Tibial nerve (tissue), 4 donors: Measurements from ENCODE around the gene DHH. TPM values are rescaled to one million over a fixed set of nuclear protein-coding genes. Genes with fewer than 3 reads are reported as not detected.

ENCODE experiments used
- DNase-seq, 2 donors: peaks; one replicate each; pipeline ENCODE4 v3.0.0-alpha.2; 2019; ENCODE audit warnings: low spot score in 2 of 2
- H3K27ac ChIP-seq, 4 donors: fragments of 200-600 bp; sonication (generic) in 3 of 4; one replicate each; pipeline ENCODE4 v1.5.1; 2017 to 2019; ENCODE audit warnings: mild to moderate bottlenecking in 1 of 4
- H3K27me3 ChIP-seq, 2 donors: fragments of 200-600 bp; sonication (generic) in 1 of 2; one replicate each; pipeline versions ENCODE4 v1.5.1 to v1.6.0; 2017 to 2019
- H3K36me3 ChIP-seq, 3 donors: fragments of 200-600 bp; sonication (generic); one replicate each; pipeline ENCODE4 v1.5.1; 2018 to 2019
- H3K4me1 ChIP-seq, 4 donors: fragments of 200-600 bp; sonication (generic) in 3 of 4; one replicate each; pipeline ENCODE4 v1.5.1; 2017 to 2019
- H3K4me3 ChIP-seq, 4 donors: fragments of 200-600 bp; sonication (generic) in 3 of 4; one replicate each; pipeline ENCODE4 v1.5.1; 2017 to 2019; ENCODE audit warnings: mild to moderate bottlenecking in 1 of 4, moderate library complexity in 1 of 4
- H3K9me3 ChIP-seq, 4 donors: fragments of 200-600 bp; sonication (generic) in 3 of 4; one replicate each; pipeline ENCODE4 v1.5.1; 2017 to 2019
- CTCF ChIP-seq, 5 experiments: fragments of 200-600 bp in 3 of 5; fragments of 450-650 bp in 2 of 5; sonication (generic) in 3 of 5; IDR thresholded peaks; one replicate each; pipeline ENCODE4 v1.5.1; 2016 to 2019; ENCODE audit warnings: antibody characterized with exemption in 5 of 5, mild to moderate bottlenecking in 3 of 5, moderate library complexity in 2 of 5
- EP300 ChIP-seq, 2 donors: sonication (generic); formaldehyde crosslinking; IDR thresholded peaks; one replicate each; pipeline ENCODE4 v1.6.1; 2017; ENCODE audit warnings: antibody characterized with exemption in 2 of 2, mild to moderate bottlenecking in 1 of 2
- POLR2A ChIP-seq, 2 donors: fragments of 450-650 bp; IDR thresholded peaks; one replicate each; pipeline ENCODE4 v1.6.1; 2017; ENCODE audit warnings: antibody characterized with exemption in 2 of 2, mild to moderate bottlenecking in 2 of 2, moderate library complexity in 2 of 2
- WGBS, 2 donors: methylation state at CpG; one replicate each; pipeline ENCODE4 v1.1.5; 2018; 5-methylcytosine and 5-hydroxymethylcytosine counted together
- total RNA-seq, 4 donors: library from RNA; depleted of rRNA; stranded (reverse); fragments of >200 nt; gene quantifications; one replicate each; pipeline ENCODE4 v1.1.0, GENCODE V29; 2016

The DHH gene
- total RNA-seq, 4 donors from 2014 or later, result 55.5 to 94.7 (median 60.1) TPM

DNA sequence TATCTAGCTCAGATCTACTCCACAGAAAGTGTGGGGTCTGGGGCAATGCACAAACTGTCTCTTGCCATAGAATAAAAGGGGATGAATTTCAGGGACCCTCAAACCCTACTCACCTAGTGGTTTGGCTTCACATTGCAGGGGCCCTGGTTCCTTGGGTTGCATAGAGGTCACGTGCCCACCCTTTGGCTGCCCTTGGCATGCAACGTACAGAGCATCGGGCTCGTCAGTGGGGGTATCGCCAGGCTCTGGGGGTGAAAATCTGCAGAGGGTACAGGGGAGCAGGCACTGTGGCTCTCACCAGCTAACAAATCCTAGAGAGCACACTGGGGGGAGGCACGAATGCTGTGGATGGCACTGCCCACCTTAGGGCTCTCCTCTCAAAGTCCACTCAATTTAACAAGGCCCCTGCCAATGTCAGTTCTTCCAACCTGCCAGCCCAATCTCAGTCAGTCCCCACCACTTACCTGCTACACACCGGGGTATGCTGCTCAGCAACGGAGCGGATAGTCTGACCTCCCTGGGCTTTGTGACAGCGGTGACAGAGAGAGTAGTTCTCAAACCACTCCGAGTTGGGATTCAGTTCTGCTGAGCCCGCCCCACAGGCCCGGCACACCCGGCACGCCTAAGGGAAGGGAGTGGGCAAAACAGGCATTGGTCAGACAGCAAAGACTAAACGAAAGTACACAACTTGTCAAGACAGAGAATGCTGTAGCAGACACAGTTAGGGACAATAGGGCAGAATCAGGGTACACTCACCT, 42.0 kb downstream of the DHH start:
- 76 to 80% methylated on average over 15 to 16 of the region's 16 CpGs for WGBS, 2 donors
- H3K27ac ChIP-seq, result no peak overlapping the region
- peaks cover 0 to 28% (median 26%) of the 10 kb centered on the region in 4 donors for H3K4me1 ChIP-seq
- no peak for DNase-seq
- no peaks in the 10 kb centered on the region for H3K27me3 ChIP-seq
- H3K4me3 ChIP-seq, result no peak overlapping the region
- H3K36me3 ChIP-seq, result peaks cover 6 to 72% (median 57%) of the 10 kb centered on the region in 3 donors
- H3K9me3 ChIP-seq, result no peaks in the 10 kb centered on the region
- no peak for TF ChIP-seq EP300 (IDR thresholded peaks at IDR 0.05)
- no peak for TF ChIP-seq POLR2A (IDR thresholded peaks at IDR 0.05)
- no peak for TF ChIP-seq CTCF (IDR thresholded peaks at IDR 0.05)

GRCh38 chr12:49051777-49052438, 42.7 kb downstream of the DHH start:
- peaks cover 6 to 79% (median 64%) of the 10 kb centered on the region in 3 donors for H3K36me3 ChIP-seq
- H3K4me1 ChIP-seq, result peaks cover 0 to 20% (median 18%) of the 10 kb centered on the region in 4 donors
- TF ChIP-seq CTCF (IDR thresholded peaks at IDR 0.05), result no peak
- no peak for TF ChIP-seq POLR2A (IDR thresholded peaks at IDR 0.05)
- TF ChIP-seq EP300 (IDR thresholded peaks at IDR 0.05), result no peak
- no peak overlapping the region for H3K4me3 ChIP-seq
- no peaks in the 10 kb centered on the region for H3K9me3 ChIP-seq
- no peaks in the 10 kb centered on the region for H3K27me3 ChIP-seq
- 87 to 89% methylated on average over 20 of the region's 20 CpGs for WGBS, 2 donors
- DNase-seq, result no peak
- no peak overlapping the region for H3K27ac ChIP-seq

GRCh38 chr12:49051373-49051764, 43.2 kb downstream of the DHH start:
- H3K36me3 ChIP-seq, result peaks cover 6 to 84% (median 68%) of the 10 kb centered on the region in 3 donors
- H3K9me3 ChIP-seq, result no peaks in the 10 kb centered on the region
- peaks cover 0 to 15% (median 13%) of the 10 kb centered on the region in 4 donors for H3K4me1 ChIP-seq
- TF ChIP-seq EP300 (IDR thresholded peaks at IDR 0.05) (no peak), POLR2A (IDR thresholded peaks at IDR 0.05) (no peak), CTCF (IDR thresholded peaks at IDR 0.05) (no peak)
- whole genome bisulfite sequencing, 2 donors, result 92 to 95% methylated on average over 18 of the region's 18 CpGs
- no peak overlapping the region for H3K4me3 ChIP-seq
- no peak overlapping the region for H3K27ac ChIP-seq
- H3K27me3 ChIP-seq, result no peaks in the 10 kb centered on the region
- no peak for DNase-seq

DNA sequence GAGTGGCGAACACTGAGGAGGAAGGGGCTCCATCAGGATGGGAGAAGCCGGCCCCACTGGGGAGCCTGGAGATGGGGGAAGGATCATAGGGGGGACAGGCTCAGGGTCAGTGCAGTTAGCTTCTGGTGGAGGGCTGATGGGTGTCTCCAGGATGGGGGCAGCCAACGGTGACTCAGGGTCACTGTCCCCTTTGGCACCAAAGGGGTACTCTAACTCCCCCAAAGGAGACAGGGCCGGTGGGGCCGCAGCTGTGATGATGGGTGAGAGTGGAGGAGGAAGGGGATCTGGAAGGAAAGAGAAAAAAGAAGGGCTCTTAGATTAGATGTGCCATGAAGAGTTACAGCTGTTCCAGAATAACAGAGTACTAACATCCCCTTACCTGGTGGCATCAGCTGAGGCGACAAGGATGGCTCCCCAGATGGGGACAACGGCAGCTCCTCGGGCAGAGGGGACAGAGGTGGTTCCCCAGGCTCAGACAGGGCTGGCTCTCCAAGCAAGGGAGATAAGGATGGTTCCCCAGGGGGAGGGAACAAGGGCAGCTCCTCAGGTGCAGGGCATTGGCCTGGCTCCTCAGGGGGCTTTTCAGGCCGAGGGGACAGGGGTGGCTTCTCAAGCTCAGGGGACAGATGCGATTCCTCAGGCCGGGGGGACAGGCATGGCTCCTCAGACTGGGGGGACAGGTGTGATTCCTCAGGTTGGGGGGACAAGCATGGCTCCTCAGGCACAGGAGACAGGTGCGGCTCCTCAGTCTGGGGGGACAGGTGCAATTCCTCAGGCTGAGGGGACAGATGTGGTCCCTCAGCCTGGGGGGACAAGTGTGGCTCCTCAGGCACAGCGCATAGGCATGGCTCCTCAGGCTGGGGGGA, 43.9 kb downstream of the DHH start:
- H3K36me3 ChIP-seq, result peaks cover 9 to 91% (median 74%) of the 10 kb centered on the region in 3 donors
- WGBS, 2 donors, result 93 to 94% methylated on average over 13 of the region's 13 CpGs
- peaks cover 0 to 9% (median 7%) of the 10 kb centered on the region in 4 donors for H3K4me1 ChIP-seq
- no peak overlapping the region for H3K4me3 ChIP-seq
- H3K9me3 ChIP-seq, result no peaks in the 10 kb centered on the region
- no peaks in the 10 kb centered on the region for H3K27me3 ChIP-seq
- DNase-seq, result no peak
- H3K27ac ChIP-seq, result no peak overlapping the region
- TF ChIP-seq POLR2A (IDR thresholded peaks at IDR 0.05) (no peak), CTCF (IDR thresholded peaks at IDR 0.05) (no peak), EP300 (IDR thresholded peaks at IDR 0.05) (no peak)
